ENCODE measurements around the gene TNRC18. TPM values are rescaled to one million over a fixed set of nuclear protein-coding genes. Genes with fewer than 3 reads are reported as not detected.
"Not testable (repeated sequence)": the region's sequence is repeated elsewhere in the genome, so short reads cannot be mapped to it uniquely, and the experiment has no call there.

Gene TNRC18
- total RNA-seq, 4 donors from 2014 or later, result 79.9 to 160 (median 91.3) TPM

- 77 to 95% methylated on average over 9 of the region's 9 CpGs for WGBS, 2 donors
- intact Hi-C loops (cut with DNase I; ENCODE audit: low total_unique reads), result no loop called here
- DNase-seq (ENCODE audit: low spot score in 2 of 2), result no peak
- TF ChIP-seq CTCF (IDR thresholded peaks at IDR 0.05) (no peak), POLR2A (IDR thresholded peaks at IDR 0.05) (no peak)
- H3K4me3 ChIP-seq (ENCODE audit: low read depth, poor library complexity, severe bottlenecking), result no peak overlapping the region
Measured at GRCh38 chr7:5286933-5287332, 136.7 kb downstream of the TNRC18 start.

DNA sequence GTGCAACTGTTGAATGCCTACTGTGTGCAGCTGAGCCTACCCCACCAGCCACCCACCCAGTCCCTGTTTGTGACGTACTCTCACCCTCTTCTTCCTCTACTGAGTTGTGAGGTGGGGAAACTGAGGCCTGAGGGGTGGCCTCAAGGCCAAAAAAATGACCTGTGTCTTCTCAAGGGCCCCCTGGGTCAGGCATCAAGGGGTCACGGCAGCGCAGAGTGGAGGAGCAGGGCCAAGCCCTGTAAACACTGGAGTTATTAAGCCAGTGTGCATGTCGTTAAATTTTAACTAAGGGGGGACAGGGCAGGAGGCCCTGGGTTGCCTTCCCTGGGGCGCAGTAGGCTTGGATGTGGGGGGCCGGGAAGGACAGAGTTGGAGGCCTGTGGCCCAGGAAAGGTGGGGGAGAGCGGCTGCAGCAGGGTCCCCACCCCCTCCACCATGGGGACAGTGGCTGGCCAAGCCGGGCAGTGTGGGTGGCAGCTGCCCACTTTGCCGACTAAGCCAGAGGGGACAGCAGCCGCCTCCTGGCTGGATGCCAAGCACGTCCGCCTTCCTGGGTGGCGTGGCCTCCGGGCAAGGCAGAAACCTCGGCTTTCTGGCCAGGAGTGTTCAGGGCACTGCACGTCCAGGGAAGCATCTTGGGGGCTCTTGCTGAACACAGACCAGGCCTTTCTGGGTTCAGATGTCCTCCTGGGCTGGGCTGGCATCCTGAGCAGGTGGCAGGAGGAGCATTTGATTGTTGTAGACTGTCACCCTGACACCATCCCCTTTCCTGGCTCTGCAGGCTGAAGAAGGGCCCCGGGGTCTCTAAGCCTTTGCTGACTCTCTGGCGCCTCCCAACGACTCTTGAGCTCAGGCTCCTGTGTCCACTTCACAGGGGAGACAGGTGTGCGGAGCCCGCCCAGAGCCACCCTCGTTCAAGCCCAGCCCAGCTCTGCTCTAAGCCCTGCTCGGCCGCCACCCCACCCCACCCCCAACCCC, 139.0 kb downstream of the TNRC18 start:
- 38 to 84% methylated on average over 7 to 19 of the region's 24 CpGs for WGBS, 2 donors
- H3K4me3 ChIP-seq (ENCODE audit: low read depth, poor library complexity, severe bottlenecking), result no peak overlapping the region
- no peak for DNase-seq (ENCODE audit: low spot score in 2 of 2)
- TF ChIP-seq CTCF (IDR thresholded peaks at IDR 0.05) (no peak), POLR2A (IDR thresholded peaks at IDR 0.05) (no peak)
- intact Hi-C loops (cut with DNase I; ENCODE audit: low total_unique reads), result no loop called here

DNA sequence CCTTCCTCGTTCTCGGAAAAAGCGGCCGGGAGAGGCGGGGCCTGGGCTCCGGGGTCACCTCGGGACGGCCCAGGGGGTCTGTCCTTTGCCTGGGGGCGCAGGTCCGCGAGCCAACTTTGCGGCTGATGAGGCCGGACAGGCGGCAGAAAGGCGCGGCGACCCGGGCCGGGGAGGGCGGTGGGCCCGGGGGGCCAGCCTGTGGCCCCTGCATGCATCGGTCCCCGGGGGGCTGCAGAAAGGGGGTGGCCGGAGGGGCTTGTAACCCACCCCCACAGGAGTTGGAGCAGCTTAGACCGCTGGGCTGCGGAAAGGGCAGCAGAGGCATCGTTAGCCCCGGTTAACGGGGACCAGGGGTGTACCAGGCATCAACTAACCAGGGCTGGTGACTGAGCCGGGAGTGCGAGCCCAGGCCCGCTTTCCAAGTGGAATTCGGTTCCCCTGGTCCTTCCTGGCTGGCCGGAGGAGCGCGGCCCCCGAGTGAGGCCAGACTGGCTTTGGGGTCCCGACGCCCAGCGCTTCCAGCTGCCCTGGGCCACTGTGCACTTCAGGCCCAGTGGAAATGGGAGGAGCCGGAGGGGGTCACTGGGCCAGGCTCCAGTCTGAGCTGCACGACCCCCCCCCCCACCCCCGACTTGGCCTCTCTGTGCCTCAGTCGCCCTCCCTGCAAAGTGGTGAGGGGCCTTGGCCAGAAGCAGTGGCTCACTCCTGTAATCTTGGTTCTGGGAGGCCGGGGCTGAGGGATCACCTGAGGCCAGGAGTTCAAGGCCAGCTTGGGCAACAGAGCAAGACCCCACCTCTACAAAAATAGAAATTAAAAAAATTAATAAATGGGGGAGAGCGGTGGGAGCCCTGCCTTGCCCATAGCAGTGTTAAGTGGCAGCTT, 140.0 kb downstream of the TNRC18 start:
- no peak overlapping the region for H3K4me3 ChIP-seq (ENCODE audit: low read depth, poor library complexity, severe bottlenecking)
- 9 to 19% methylated on average over 19 to 46 of the region's 46 CpGs for WGBS, 2 donors
- intact Hi-C loops (cut with DNase I; ENCODE audit: low total_unique reads), result no loop called here
- DNase-seq (ENCODE audit: low spot score in 2 of 2), result no peak
- TF ChIP-seq CTCF (IDR thresholded peaks at IDR 0.05), result no peak
- no peak for TF ChIP-seq POLR2A (IDR thresholded peaks at IDR 0.05)

DNA sequence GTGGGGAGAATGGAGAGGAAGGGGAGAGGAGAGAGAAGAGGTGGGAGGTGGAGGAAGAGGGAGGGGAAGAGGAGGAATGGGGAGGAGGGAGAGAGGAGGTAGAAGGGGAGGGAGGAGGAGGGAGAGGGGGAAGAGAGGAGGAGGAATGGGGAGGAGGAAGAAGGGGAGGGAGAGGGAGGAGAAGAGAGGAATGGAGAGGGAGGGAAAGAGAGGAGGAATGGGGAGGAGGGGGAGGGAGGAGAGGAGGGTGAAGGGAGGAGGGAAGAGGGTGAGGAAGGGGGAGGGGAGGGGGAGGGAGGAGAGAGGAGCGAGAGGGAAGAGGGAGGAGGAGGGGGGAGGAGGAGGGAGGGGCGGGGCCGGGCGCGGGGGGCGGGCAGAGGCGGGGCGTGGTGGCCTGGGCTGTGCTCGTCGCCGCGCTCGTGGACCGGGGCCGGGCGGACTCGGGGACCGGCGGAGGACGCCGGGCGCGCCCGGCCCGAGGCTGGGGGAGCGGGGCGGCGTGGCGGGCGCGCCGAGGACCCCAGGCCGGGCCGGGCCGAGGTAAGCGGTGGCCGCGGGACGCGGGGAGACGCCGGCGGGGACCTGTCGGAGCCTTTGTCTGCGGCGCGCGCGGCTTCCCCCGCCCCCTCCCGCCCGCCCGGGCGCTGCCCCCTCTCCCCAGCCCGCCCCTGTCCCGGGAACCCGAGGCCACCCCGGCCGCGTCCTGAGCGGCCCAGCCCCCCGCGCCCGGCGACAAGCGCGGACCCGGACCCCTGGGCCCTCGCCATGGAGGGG, 140.9 kb downstream of the TNRC18 start, which contains the start of gene SLC29A4:
Gene SLC29A4, plus strand, starts transcription at position 401 of the 774 bp plus-strand sequence. CDS start 4,874 bp downstream, outside the sequence.
- TF ChIP-seq CTCF (IDR thresholded peaks at IDR 0.05), result no peak
- no peak for DNase-seq (ENCODE audit: low spot score in 2 of 2)

GRCh38 chr7:5281598-5282500, 141.8 kb downstream of the TNRC18 start:
- intact Hi-C loops (cut with DNase I; ENCODE audit: low total_unique reads); DNase-seq (ENCODE audit: low spot score in 2 of 2); H3K4me3 ChIP-seq (ENCODE audit: low read depth, poor library complexity, severe bottlenecking): not testable (repeated sequence)
- 57 to 61% methylated on average over 5 to 14 of the region's 19 CpGs for WGBS, 2 donors

More for the DNA sequence above, 140.9 kb downstream of the TNRC18 start, which contains the start of gene SLC29A4:
- 0 to 3% methylated on average over 11 to 21 of the region's 69 CpGs for WGBS, 2 donors
- intact Hi-C loops (cut with DNase I; ENCODE audit: low total_unique reads), result no loop called here
- H3K4me3 ChIP-seq (ENCODE audit: low read depth, poor library complexity, severe bottlenecking), result no peak within 1 kb of the TSS

All from lower leg skin (tissue), 4 donors.